Stimulated activated CD4-positive, alpha-beta T cell treated with anti-CD3 and anti-CD28 coated beads, Interleukin-1b, Interleukin-23, amount 100 ng/mL, for 4 hours (primary cell): Measurements from ENCODE around the gene EYA3.

Source experiments
- DNase-seq, 2 donors: peaks; one replicate each; pipeline ENCODE4 v3.0.0-alpha.2; 2020; ENCODE audit warnings: low read depth in 2 of 2

The EYA3 gene

DNA sequence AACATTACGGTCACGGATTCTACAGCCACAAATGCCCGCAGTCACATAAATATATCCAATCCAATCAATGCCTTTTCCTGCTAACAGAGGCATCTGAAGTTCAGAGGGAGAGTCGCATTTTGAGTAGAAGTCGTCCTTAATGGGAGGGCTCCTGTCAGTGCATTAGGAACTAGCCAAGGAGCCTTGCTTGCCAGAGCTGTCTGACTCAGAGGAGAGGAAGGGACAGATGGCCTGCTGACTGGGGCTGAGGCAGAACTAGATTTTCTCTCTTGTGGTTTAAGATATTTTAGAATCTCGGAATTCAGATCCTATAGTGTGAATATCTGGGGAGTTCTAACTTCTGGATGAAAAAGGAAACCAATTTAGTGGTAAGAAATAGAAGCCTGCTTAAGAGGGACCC is 118.0 kb downstream of the EYA3 start:
- DNase-seq: no peak

DNA sequence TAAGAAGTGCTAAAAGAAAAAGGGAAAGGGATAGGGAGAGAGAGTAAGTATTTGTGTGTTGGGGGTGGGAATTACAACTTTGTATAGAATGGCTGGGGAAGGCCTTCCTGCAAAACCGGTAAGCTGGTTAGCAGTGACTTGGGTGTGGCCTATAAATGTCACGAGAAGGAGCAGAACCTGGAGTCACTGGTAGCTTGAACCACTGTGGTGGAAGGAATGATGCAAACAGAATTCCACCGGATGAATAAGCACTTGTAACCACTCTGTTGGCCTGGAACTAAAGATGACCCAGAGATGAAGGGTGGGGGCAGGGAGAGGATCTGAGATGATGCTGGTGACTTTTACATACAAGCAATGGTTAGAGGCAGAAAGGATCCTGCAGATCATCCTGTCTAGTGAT is 119.7 kb downstream of the EYA3 start:
- no peak for DNase-seq

DNA sequence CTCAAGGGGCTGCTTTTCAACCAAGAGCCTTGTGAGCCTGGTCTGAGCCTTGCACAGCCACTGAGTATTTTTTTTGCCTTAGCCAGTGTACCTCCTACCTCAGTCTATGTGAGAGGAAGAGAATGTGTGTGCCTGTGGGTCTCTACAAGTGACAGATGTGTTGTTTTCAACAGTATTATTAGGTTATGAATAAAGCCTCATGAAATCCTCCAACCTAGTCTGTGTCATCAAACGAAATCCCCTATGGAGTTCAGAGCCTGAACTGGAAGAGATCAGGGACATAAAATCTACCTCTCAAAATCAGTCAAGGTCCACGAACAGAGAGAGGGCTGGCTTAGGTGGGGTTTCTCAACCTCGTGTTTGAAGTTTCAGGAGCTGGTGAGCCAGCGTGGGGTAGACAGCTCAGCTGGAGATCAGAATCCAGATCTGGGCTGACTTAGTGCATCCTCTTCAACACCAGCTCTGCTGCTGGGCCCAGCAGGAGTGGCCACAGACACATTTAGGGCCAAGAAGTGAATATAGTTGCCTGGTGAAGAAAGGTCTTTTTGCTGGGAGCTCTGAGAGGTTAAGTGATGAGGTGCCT is 120.4 kb downstream of the EYA3 start:
- no peak for DNase-seq

DNA sequence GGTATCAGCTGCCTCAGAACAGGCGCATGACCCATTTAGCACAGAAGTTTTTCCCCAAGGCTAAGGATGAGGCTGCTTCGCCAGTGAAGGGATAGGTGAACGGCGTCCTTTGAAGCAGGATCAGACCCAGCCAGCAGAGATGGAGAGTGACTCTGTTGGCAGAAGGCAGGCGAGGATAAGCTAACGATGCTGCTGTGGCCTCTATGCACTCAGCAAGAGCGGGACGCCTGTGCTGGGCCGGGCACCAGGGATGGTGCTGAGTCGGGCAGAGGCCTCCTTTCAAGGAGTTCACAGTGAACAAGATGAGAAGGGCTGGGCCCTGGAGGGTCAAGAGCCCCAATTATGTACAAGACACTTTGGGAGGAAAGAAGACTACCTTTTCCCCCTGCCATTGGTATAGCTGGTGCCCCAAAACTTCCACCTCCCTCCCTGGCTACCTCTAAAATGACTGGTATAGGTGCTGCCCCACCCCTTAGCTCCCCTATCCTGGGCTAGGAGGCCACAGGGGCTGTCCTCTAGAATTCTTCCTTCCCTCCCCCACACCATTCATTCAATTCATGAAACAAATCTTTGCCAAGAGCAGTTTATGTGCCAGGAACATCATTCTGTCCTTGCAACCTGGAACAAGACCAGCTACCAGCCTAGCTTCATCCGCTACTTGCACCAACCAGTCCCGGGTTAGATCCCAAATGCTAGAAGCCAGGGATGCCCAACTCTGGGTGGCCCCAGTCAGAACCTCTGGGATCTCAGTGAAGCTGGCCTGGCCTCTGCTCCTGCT is 121.1 kb downstream of the EYA3 start:
- DNase-seq: no peak

DNA sequence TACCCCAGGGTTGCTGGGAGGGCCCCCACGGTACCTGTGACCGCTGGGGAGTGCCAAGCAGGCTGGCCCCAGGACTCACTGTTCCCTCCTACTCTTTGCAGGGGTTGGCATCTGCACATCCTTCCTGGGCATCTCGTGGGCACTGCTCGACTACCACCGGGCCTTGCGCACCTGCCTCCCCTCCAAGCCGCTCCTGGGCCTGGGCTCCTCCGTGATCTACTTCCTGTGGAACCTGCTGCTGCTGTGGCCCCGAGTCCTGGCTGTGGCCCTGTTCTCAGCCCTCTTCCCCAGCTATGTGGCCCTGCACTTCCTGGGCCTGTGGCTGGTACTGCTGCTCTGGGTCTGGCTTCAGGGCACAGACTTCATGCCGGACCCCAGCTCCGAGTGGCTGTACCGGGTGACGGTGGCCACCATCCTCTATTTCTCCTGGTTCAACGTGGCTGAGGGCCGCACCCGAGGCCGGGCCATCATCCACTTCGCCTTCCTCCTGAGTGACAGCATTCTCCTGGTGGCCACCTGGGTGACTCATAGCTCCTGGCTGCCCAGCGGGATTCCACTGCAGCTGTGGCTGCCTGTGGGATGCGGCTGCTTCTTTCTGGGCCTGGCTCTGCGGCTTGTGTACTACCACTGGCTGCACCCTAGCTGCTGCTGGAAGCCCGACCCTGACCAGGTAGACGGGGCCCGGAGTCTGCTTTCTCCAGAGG is 121.9 kb downstream of the EYA3 start:
- DNase-seq: no peak

DNA sequence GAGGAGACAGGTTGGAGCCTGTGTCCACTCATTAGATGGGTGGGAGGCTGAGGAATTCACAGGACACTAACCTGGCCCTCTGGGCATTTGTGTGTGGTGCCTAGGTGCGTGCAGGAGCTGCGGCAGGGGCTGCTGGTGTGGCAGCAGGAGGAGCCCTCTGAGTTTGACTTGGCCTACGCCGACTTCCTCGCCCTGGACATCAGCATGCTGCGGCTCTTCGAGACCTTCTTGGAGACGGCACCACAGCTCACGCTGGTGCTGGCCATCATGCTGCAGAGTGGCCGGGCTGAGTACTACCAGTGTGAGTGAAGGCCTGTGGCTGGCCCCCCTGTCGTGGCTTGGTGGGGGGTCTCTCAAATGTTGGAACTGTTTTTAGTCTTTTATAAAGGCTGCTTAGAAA is 125.0 kb downstream of the EYA3 start:
- DNase-seq: no peak

DNA sequence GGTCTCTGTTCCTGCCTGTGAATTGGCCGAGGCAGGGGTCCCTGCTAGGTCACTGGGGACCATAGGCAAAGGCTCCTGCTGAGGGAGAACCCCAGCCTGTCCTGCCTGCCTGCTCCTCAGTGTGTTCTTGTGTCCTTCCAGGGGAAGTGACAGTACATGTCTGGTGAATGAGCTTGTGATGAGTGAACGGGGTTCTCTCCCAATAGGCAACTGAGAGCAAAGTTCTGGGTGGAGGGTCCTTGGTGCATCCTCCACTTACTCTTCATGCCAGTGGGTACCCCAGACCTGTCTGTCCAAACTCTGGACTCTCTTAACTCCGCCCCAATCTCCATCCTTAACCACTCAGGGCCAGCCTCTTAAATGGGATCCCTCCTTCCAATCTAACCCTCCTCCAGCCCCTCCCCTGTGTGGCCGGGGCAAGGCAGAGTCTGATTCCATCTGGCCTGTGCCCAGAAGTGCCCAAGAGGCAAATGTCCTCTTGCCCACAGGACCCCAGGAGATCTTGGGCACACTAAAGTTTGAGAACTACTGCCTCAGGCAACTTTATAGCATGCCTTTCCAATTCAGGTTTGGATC is 126.7 kb downstream of the EYA3 start:
- no peak for DNase-seq

DNA sequence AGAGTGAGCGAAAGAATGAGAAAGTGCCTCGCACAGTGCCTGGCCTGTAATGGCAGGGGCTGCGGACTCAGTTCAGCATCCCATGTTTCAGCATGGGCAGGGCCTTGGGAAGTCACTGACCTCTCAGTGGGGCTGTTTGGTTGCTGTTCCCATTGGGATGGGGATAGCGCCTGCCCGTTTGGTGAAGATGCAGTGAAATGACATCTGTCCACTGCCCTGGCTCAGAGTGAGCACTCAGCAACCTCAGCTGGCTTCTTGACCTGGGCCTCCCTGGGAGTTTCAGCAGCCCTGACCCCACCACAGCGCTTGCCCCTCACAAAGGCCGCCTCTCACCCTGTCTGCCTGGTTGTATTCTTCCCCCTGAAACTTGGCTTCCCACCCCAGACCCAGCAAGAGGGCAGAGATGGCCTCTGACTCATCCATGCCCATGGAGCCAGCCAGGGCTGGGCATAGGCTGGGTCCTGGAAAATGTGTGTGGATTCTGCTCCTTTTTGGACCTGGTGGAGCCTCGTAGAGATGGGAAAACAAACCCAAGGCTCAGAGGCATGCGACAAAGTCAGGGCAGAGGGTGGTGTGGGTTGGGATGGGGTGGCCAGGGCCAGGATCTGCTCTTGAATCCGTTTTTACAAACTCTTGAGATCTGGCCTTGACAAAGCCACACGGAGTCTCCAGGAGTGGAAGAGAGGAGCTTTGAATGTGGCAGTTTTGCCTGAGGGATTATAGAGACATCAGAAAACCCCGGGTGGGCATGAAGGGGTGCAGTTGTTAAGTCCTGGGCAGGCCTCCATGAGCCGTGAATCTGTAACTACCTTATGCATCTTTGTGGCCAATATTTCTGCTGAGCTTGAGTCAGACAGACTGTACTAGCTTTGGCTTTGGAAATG is 127.4 kb downstream of the EYA3 start:
- no peak for DNase-seq

DNA sequence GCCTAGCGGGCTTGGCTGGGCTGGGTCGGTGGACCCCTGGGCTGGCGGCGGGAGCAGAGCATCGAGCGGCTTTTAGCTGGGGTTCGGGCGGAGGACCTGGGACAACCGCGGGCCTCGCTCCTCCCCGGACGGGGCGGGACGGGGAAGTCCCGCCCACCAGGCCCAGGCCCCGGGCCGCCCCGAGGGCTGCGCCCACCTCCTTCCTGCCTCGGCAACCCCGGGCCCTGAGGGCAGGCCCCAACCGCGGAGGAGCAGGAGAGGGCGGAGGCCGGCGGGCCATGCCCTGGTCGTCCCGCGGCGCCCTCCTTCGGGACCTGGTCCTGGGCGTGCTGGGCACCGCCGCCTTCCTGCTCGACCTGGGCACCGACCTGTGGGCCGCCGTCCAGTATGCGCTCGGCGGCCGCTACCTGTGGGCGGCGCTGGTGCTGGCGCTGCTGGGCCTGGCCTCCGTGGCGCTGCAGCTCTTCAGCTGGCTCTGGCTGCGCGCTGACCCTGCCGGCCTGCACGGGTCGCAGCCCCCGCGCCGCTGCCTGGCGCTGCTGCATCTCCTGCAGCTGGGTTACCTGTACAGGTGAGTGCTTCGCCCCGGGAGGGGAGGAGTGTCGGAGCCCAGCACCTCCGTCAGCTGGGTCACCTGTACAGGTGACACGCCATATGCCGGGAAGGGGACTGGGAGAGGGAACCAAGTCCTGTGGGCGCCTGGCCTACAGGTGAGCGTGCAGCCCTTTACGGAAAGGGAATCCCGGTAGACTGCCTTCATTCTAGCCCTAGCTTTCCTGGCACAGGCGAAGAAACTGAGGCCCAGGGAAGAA is 128.4 kb downstream of the EYA3 start, which contains the start of gene XKR8:
Gene XKR8, plus strand, starts transcription at position 182 of the 812 bp plus-strand sequence. Its CDS starts 97 bp downstream, at position 279.
- peak; percentile 74 to 79 for DNase-seq

DNA sequence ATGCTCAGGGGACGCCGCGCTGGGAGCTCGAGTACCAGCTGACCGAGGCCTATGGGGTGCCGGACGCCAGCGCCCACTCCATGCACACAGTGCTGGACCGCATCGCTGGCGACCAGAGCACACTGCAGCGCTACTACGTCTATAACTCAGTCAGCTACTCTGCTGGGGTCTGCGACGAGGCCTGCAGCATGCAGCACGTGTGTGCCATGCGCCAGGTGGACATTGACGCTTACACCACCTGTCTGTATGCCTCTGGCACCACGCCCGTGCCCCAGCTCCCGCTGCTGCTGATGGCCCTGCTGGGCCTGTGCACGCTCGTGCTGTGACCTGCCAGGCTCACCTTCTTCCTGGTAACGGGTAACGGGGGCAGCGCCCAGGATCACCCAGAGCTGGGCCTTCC is 129.9 kb downstream of the EYA3 start:
- DNase-seq: no peak

DNA sequence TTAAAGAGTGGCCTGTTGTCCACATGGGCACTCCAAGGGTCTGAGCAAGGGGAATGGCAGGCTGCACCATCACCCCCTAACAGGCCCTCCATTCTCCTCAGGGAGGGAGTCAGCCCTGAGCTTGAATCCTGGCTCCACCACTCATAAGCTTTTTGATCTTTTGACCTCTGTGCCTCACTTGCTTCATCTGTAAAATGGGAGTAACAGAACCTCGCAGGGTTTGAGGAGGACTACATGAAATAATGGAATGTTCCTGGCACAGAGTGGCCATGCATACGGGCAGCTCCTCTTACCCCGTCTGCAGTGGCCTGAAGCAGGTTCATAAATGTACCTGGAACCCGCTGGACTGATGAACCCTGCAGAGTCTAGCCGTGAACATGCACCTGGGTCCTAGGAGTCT is 130.8 kb downstream of the EYA3 start:
- no peak for DNase-seq

DNA sequence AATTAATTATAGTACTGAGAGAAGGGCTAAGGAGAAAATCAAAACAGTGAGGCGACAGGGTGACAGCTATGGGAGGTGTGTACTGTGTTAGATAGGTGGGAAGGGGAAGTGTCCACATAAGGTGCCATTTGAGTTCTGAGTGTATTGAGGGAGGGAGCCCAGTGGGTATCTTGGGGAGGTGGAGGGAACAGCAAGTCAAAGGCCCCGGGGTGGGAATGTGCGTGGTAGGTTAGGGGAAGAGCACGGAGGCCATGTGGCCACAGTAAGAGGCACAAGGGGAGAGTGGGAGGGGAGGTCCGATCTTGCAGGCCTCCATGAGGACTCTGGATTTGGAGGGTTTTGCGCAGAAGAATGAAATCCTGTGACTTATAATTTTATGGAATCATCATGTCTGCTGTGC is 131.6 kb downstream of the EYA3 start:
- no peak for DNase-seq

DNA sequence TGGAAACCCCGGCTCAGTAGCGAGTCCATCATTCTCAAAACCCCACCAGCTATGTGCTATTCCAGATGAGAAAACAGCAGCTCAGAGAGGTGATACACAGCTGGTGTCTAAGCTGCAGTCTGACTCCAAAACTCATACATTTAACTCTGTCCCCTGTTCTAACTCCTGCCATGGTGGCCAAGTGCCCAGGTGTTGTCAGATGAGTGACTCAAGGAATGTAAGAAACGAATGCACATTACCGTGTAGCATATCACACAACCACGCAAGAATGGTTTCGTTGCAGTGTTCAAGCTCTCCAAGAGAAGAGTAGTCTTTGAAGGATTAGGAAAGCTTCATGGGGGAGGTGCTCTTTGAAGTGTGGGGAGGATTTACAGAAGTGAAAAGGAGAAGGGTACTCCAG is 133.3 kb downstream of the EYA3 start:
- DNase-seq: no peak

DNA sequence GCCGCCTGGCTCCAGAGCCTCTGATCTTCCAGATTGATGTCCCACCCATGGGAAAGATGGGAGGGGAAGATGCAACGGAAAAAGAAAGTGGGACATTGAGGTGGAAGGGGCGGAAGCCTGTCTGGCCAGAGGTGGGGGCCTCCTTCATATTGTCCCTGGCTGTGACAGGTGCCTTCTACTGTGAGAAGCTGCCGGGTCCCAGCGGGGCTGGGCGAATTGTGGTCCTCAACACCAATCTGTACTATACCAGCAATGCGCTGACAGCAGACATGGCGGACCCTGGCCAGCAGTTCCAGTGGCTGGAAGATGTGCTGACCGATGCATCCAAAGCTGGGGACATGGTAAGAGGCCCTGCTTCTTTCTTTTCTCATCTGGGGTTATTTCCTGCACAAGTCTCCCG is 134.2 kb downstream of the EYA3 start:
- no peak for DNase-seq

DNA sequence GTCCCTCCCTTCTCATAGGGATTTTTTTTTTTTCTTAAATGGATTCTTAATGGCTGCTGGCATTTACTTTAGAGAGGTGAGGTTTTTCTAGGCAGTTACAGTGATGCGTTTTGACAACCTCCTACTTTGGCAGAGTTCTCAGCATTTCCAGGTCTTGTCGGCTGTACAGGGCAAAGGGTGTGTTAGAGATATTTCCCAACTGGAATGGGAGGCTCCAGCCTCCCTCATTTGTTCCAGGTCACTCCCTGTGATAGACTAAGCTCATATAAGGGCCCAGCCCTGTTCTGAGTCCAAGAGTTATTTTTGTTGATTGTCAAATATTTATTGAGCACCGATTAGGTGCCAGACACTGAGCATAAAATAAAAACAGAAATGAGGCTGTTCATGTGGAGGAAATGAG is 136.3 kb downstream of the EYA3 start:
- no peak for DNase-seq

DNA sequence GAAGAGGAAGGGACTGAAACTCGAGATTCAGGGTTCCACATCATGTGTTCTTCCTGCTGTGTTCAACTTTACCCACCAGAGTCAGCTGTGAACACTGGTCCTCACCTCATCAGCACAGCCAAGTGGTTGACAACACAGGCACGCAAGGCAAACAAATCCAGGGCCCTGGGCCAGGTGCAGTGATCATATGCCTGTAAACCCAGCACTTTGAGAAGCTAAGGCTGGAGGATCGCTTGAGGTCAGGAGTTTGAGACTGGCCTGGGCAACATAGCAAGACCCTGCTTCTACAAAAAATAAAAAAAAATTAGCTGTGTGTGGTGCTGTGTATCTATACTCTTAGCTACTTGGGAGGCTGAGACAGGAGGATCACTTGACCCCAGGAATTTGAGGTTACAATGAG is 137.0 kb downstream of the EYA3 start:
- no peak for DNase-seq

DNA sequence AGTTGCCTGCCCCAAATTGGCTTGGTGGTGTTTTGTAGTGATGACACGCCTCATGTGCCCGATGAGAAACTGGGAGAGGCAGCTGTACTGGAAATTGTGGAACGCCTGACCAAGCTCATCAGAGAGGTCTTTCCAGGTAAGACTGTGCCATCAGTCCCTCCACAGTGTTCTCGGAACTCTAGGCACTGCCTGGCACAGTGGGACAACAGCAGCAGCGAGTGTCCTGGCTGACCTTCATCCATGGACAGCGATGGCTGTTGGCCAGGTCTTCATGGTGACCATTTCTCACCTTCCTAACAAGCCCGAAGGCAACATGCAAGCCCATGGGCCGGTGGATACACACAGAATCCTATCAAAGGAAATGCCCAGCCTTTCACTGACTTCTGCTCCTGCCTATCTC is 139.4 kb downstream of the EYA3 start:
- DNase-seq: no peak

DNA sequence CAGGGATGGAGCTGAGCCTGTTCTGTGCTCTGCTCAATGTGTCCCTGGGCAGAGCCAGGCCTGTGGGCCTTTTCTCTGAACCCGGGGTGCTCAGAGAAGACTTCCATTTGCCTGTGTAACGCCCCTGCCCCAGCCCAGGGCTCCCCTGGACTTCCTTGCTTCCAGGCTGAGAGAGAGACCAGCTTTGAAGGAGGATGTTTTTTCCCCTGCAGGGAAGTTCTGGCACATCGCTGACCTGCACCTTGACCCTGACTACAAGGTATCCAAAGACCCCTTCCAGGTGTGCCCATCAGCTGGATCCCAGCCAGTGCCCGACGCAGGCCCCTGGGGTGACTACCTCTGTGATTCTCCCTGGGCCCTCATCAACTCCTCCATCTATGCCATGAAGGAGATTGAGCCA is 143.4 kb downstream of the EYA3 start:
- no peak for DNase-seq

DNA sequence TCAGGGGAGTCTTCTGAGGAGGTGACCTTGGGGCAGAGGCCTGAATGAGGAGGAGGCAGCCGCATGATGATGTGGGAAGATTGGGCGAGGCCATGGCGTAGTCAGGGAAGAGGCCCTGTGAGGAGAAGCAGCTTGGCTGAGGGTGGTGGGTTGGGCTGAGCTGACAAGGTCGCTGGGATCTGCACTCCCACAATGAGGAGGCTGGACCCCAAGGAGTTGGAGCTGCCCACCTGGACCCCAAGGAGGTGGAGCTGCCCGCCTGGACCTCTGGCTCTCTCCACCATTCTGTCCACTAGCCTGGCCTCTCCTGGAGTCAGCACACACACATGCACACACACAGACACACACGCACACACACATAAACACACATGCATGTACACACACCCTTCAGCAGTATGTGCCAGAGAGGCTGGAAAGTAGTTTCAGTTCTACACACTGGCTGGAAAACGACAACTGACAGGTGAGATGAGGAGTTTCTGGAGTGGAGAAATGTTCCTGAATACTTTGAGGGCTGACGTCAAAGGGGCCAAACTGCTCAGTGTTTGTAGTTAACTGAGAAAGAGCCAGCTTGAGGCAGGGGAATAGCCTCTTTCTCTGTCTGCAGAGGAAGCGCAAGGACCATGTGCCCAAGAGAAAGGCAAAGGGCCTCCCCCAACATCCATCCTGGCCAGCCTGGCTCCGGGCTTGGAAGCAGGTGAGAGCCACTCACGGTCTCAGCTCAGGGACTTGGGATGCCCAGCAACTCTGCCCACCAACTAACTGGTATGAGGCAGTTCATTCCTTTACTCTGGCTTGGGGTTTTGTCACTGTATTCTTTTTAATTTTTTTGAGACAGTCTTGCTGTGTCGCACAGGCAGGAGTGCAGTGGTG is 146.5 kb downstream of the EYA3 start:
- no peak for DNase-seq
